ENCODE results near the gene C5orf52.
"Not testable (repeated sequence)": the region's sequence is repeated elsewhere in the genome, so short reads cannot be mapped to it uniquely, and the experiment has no call there.

C5orf52 gene

GRCh38 chr5:157708866-157709265 is 37.5 kb downstream of the C5orf52 start:
- no peaks in the 10 kb centered on the region for H3K36me3 ChIP-seq (ENCODE audit: control insufficient read depth in 1 of 2, insufficient read depth in 2 of 2, low read length in 2 of 2)
- no peaks in the 10 kb centered on the region for H3K9me3 ChIP-seq (ENCODE audit: control insufficient read depth in 1 of 2, low read length in 2 of 2)
- H3K4me3 ChIP-seq (ENCODE audit: low read depth in 1 of 2, low read length in 2 of 2) = no peak overlapping the region
- H3K27ac ChIP-seq (ENCODE audit: low read length) = no peak overlapping the region
- no peaks in the 10 kb centered on the region for H3K4me1 ChIP-seq (ENCODE audit: control insufficient read depth in 1 of 2, insufficient read depth in 2 of 2, low read length in 2 of 2)
- H3K27me3 ChIP-seq (ENCODE audit: low read depth, low read length) = no peaks in the 10 kb centered on the region

GRCh38 chr5:157709346-157709745 is 38.0 kb downstream of the C5orf52 start:
- Histone ChIP-seq H3K27me3 (ENCODE audit: low read depth, low read length) (no peaks in the 10 kb centered on the region), H3K4me1 (ENCODE audit: control insufficient read depth in 1 of 2, insufficient read depth in 2 of 2, low read length in 2 of 2) (no peaks in the 10 kb centered on the region), H3K9me3 (ENCODE audit: control insufficient read depth in 1 of 2, low read length in 2 of 2) (no peaks in the 10 kb centered on the region), H3K36me3 (ENCODE audit: control insufficient read depth in 1 of 2, insufficient read depth in 2 of 2, low read length in 2 of 2) (no peaks in the 10 kb centered on the region), H3K4me3 (ENCODE audit: low read depth in 1 of 2, low read length in 2 of 2) (no peak overlapping the region), H3K27ac (ENCODE audit: low read length) (no peak overlapping the region)

- H3K9me3 ChIP-seq (ENCODE audit: control insufficient read depth in 1 of 2, low read length in 2 of 2) = no peaks in the 10 kb centered on the region
- no peak overlapping the region for H3K4me3 ChIP-seq (ENCODE audit: low read depth in 1 of 2, low read length in 2 of 2)
- H3K27me3 ChIP-seq (ENCODE audit: low read depth, low read length) = no peaks in the 10 kb centered on the region
- H3K36me3 ChIP-seq (ENCODE audit: control insufficient read depth in 1 of 2, insufficient read depth in 2 of 2, low read length in 2 of 2) = no peaks in the 10 kb centered on the region
- no peaks in the 10 kb centered on the region for H3K4me1 ChIP-seq (ENCODE audit: control insufficient read depth in 1 of 2, insufficient read depth in 2 of 2, low read length in 2 of 2)
- H3K27ac ChIP-seq (ENCODE audit: low read length) = no peak overlapping the region
Measured at GRCh38 chr5:157710431-157710830, 39.1 kb downstream of the C5orf52 start.

- no peaks in the 10 kb centered on the region for H3K36me3 ChIP-seq (ENCODE audit: control insufficient read depth in 1 of 2, insufficient read depth in 2 of 2, low read length in 2 of 2)
- no peaks in the 10 kb centered on the region for H3K27me3 ChIP-seq (ENCODE audit: low read depth, low read length)
- H3K27ac ChIP-seq (ENCODE audit: low read length) = no peak overlapping the region
- no peaks in the 10 kb centered on the region for H3K9me3 ChIP-seq (ENCODE audit: control insufficient read depth in 1 of 2, low read length in 2 of 2)
- H3K4me1 ChIP-seq (ENCODE audit: control insufficient read depth in 1 of 2, insufficient read depth in 2 of 2, low read length in 2 of 2) = no peaks in the 10 kb centered on the region
- H3K4me3 ChIP-seq (ENCODE audit: low read depth in 1 of 2, low read length in 2 of 2) = no peak overlapping the region
Measured at GRCh38 chr5:157710882-157711281, 39.5 kb downstream of the C5orf52 start.

- H3K27ac ChIP-seq (ENCODE audit: low read length) = no peak overlapping the region
- H3K4me3 ChIP-seq (ENCODE audit: low read depth in 1 of 2, low read length in 2 of 2) = no peak overlapping the region
- no peaks in the 10 kb centered on the region for H3K27me3 ChIP-seq (ENCODE audit: low read depth, low read length)
- no peaks in the 10 kb centered on the region for H3K36me3 ChIP-seq (ENCODE audit: control insufficient read depth in 1 of 2, insufficient read depth in 2 of 2, low read length in 2 of 2)
- H3K9me3 ChIP-seq (ENCODE audit: control insufficient read depth in 1 of 2, low read length in 2 of 2) = no peaks in the 10 kb centered on the region
- peaks cover 4 to 9% of the 10 kb centered on the region in 2 donors for H3K4me1 ChIP-seq (ENCODE audit: control insufficient read depth in 1 of 2, insufficient read depth in 2 of 2, low read length in 2 of 2)
Measured at GRCh38 chr5:157713830-157714595, 42.7 kb downstream of the C5orf52 start.

- Histone ChIP-seq H3K4me3 (ENCODE audit: low read depth in 1 of 2, low read length in 2 of 2) (no peak overlapping the region), H3K27ac (ENCODE audit: low read length) (no peak overlapping the region)
Measured at GRCh38 chr5:157714596-157714864, 43.2 kb downstream of the C5orf52 start.

GRCh38 chr5:157718519-157718918 is 47.2 kb downstream of the C5orf52 start:
- H3K4me1 ChIP-seq (ENCODE audit: control insufficient read depth in 1 of 2, insufficient read depth in 2 of 2, low read length in 2 of 2) = peaks cover 4 to 9% of the 10 kb centered on the region in 2 donors
- no peak overlapping the region for H3K27ac ChIP-seq (ENCODE audit: low read length)
- H3K4me3 ChIP-seq (ENCODE audit: low read depth in 1 of 2, low read length in 2 of 2) = no peak overlapping the region
- no peaks in the 10 kb centered on the region for H3K9me3 ChIP-seq (ENCODE audit: control insufficient read depth in 1 of 2, low read length in 2 of 2)
- no peaks in the 10 kb centered on the region for H3K36me3 ChIP-seq (ENCODE audit: control insufficient read depth in 1 of 2, insufficient read depth in 2 of 2, low read length in 2 of 2)
- H3K27me3 ChIP-seq (ENCODE audit: low read depth, low read length) = no peaks in the 10 kb centered on the region

More at GRCh38 chr5:157714596-157714864, 43.2 kb downstream of the C5orf52 start:
- Histone ChIP-seq H3K27me3 (ENCODE audit: low read depth, low read length) (no peaks in the 10 kb centered on the region), H3K9me3 (ENCODE audit: control insufficient read depth in 1 of 2, low read length in 2 of 2) (no peaks in the 10 kb centered on the region), H3K4me1 (ENCODE audit: control insufficient read depth in 1 of 2, insufficient read depth in 2 of 2, low read length in 2 of 2) (peaks cover 4 to 9% of the 10 kb centered on the region in 2 donors), H3K36me3 (ENCODE audit: control insufficient read depth in 1 of 2, insufficient read depth in 2 of 2, low read length in 2 of 2) (no peaks in the 10 kb centered on the region)

GRCh38 chr5:157719245-157719644 is 47.9 kb downstream of the C5orf52 start:
- Histone ChIP-seq H3K27me3 (ENCODE audit: low read depth, low read length) (no peaks in the 10 kb centered on the region), H3K9me3 (ENCODE audit: control insufficient read depth in 1 of 2, low read length in 2 of 2) (no peaks in the 10 kb centered on the region), H3K4me1 (ENCODE audit: control insufficient read depth in 1 of 2, insufficient read depth in 2 of 2, low read length in 2 of 2) (peaks cover 4 to 9% of the 10 kb centered on the region in 2 donors), H3K4me3 (ENCODE audit: low read depth in 1 of 2, low read length in 2 of 2) (no peak overlapping the region), H3K27ac (ENCODE audit: low read length) (no peak overlapping the region), H3K36me3 (ENCODE audit: control insufficient read depth in 1 of 2, insufficient read depth in 2 of 2, low read length in 2 of 2) (no peaks in the 10 kb centered on the region)

- H3K27me3 ChIP-seq (ENCODE audit: low read depth, low read length) = no peaks in the 10 kb centered on the region
- H3K9me3 ChIP-seq (ENCODE audit: control insufficient read depth in 1 of 2, low read length in 2 of 2) = no peaks in the 10 kb centered on the region
- no peak overlapping the region for H3K27ac ChIP-seq (ENCODE audit: low read length)
- peaks cover 4 to 9% of the 10 kb centered on the region in 2 donors for H3K4me1 ChIP-seq (ENCODE audit: control insufficient read depth in 1 of 2, insufficient read depth in 2 of 2, low read length in 2 of 2)
- H3K4me3 ChIP-seq (ENCODE audit: low read depth in 1 of 2, low read length in 2 of 2) = no peak overlapping the region
- no peaks in the 10 kb centered on the region for H3K36me3 ChIP-seq (ENCODE audit: control insufficient read depth in 1 of 2, insufficient read depth in 2 of 2, low read length in 2 of 2)
Measured at GRCh38 chr5:157721159-157721558, 49.8 kb downstream of the C5orf52 start.

GRCh38 chr5:157722895-157723294 is 51.6 kb downstream of the C5orf52 start:
- H3K27ac ChIP-seq (ENCODE audit: low read length); H3K9me3 ChIP-seq (ENCODE audit: control insufficient read depth in 1 of 2, low read length in 2 of 2); H3K27me3 ChIP-seq (ENCODE audit: low read depth, low read length); H3K4me3 ChIP-seq (ENCODE audit: low read depth in 1 of 2, low read length in 2 of 2); H3K4me1 ChIP-seq (ENCODE audit: control insufficient read depth in 1 of 2, insufficient read depth in 2 of 2, low read length in 2 of 2); H3K36me3 ChIP-seq (ENCODE audit: control insufficient read depth in 1 of 2, insufficient read depth in 2 of 2, low read length in 2 of 2): not testable (repeated sequence)

GRCh38 chr5:157726607-157727006 is 55.3 kb downstream of the C5orf52 start:
- H3K4me3 ChIP-seq (ENCODE audit: low read depth in 1 of 2, low read length in 2 of 2) = not testable (repeated sequence)

GRCh38 chr5:157727858-157728257 is 56.5 kb downstream of the C5orf52 start:
- not testable (repeated sequence) for H3K27ac ChIP-seq (ENCODE audit: low read length); H3K27me3 ChIP-seq (ENCODE audit: low read depth, low read length); H3K36me3 ChIP-seq (ENCODE audit: control insufficient read depth in 1 of 2, insufficient read depth in 2 of 2, low read length in 2 of 2); H3K9me3 ChIP-seq (ENCODE audit: control insufficient read depth in 1 of 2, low read length in 2 of 2); H3K4me1 ChIP-seq (ENCODE audit: control insufficient read depth in 1 of 2, insufficient read depth in 2 of 2, low read length in 2 of 2); H3K4me3 ChIP-seq (ENCODE audit: low read depth in 1 of 2, low read length in 2 of 2)

More at GRCh38 chr5:157726607-157727006, 55.3 kb downstream of the C5orf52 start:
- not testable (repeated sequence) for H3K27ac ChIP-seq (ENCODE audit: low read length); H3K36me3 ChIP-seq (ENCODE audit: control insufficient read depth in 1 of 2, insufficient read depth in 2 of 2, low read length in 2 of 2); H3K27me3 ChIP-seq (ENCODE audit: low read depth, low read length); H3K9me3 ChIP-seq (ENCODE audit: control insufficient read depth in 1 of 2, low read length in 2 of 2); H3K4me1 ChIP-seq (ENCODE audit: control insufficient read depth in 1 of 2, insufficient read depth in 2 of 2, low read length in 2 of 2)
